ENCODE results near the gene AHRR. TPM values are rescaled to one million over a fixed set of nuclear protein-coding genes. Genes with fewer than 3 reads are reported as not detected.
A peak's percentile ranks its signal among the peaks of the same experiment; 100 is the strongest.

Gene AHRR
- total RNA-seq, 1 experiment from 2014 or later: 2.2 TPM

GRCh38 chr5:377326-377981 lies 55.9 kb downstream of the AHRR start:
- no peak overlapping the region for H2BK20ac ChIP-seq (ENCODE audit: low read depth, low read length, poor library complexity, severe bottlenecking)
- H2BK12ac ChIP-seq (ENCODE audit: insufficient read length, low read depth, low read length): no peak overlapping the region
- no peak overlapping the region for H4K91ac ChIP-seq (ENCODE audit: insufficient read length, low read depth, low read length)
- H3K79me2 ChIP-seq (ENCODE audit: insufficient read depth, low read length): no peaks in the 10 kb centered on the region
- H2AFZ ChIP-seq (ENCODE audit: low read length): no peak overlapping the region
- H3K4me1 ChIP-seq (ENCODE audit: insufficient read depth, low read length): no peaks in the 10 kb centered on the region
- H3K4me1 Mint-ChIP-seq: peaks cover 5 to 8% of the 10 kb centered on the region in 2 experiments
- no peak overlapping the region for H3K9ac ChIP-seq (ENCODE audit: extremely low read depth, insufficient read length, low read length)
- no peak overlapping the region for H3K27ac ChIP-seq (ENCODE audit: insufficient read length, low read depth, low read length)
- H3K27ac Mint-ChIP-seq: peak overlapping the region in 1 of 3 experiments; percentile 86; a peak in 2 of 7 replicates
- no peak overlapping the region for H3K56ac ChIP-seq (ENCODE audit: insufficient read length, low read depth, low read length)
- H3K4me2 ChIP-seq (ENCODE audit: insufficient read depth, insufficient read length, low read length): no peak overlapping the region
- WGBS (ENCODE audit: extremely low coverage, insufficient read length, low lambda C conversion rate): no CpG with 5 or more reads among the region's 10 CpGs
- peaks cover 37% of the 10 kb centered on the region for H3K27me3 Mint-ChIP-seq (ENCODE audit: low read depth)
- no peak overlapping the region for H2BK5ac ChIP-seq (ENCODE audit: insufficient read length, low read length)
- DNase-seq: peak; percentile 14
- H4K5ac ChIP-seq (ENCODE audit: insufficient read length, low read depth, low read length): no peak overlapping the region
- H3K9me3 ChIP-seq (ENCODE audit: control insufficient read depth, low read depth, low read length): no peaks in the 10 kb centered on the region
- H3K23me2 ChIP-seq (ENCODE audit: insufficient read length, low read depth, low read length, poor library complexity, severe bottlenecking): peaks cover 5% of the 10 kb centered on the region
- peaks cover 2% of the 10 kb centered on the region; the same call in 1 of the 2 replicates for H3K27me3 ChIP-seq (ENCODE audit: insufficient read depth, low read length)
- no peaks in the 10 kb centered on the region; a peak in 1 of 7 replicates for H3K36me3 Mint-ChIP-seq (ENCODE audit: insufficient read depth in 1 of 3, low read depth in 3 of 3)
- H3K9me3 Mint-ChIP-seq: peaks cover 0 to 5% of the 10 kb centered on the region in 2 experiments; a peak in 2 of 5 replicates
- H2BK120ac ChIP-seq (ENCODE audit: low read depth, low read length, poor library complexity, severe bottlenecking): no peak overlapping the region
- H3K4ac ChIP-seq (ENCODE audit: low read depth, low read length): no peak overlapping the region
- no peak overlapping the region for H2AK5ac ChIP-seq (ENCODE audit: insufficient read length, low read length)
- H3K4me3 Mint-ChIP-seq: no peak overlapping the region; a peak in 1 of 5 replicates
- H3K18ac ChIP-seq (ENCODE audit: insufficient read length, low read depth, low read length): no peak overlapping the region
- H3K14ac ChIP-seq (ENCODE audit: insufficient read depth, low read length): no peak overlapping the region
- no peaks in the 10 kb centered on the region for H4K20me1 ChIP-seq (ENCODE audit: control insufficient read depth, insufficient read depth, insufficient read length)
- H3K23ac ChIP-seq (ENCODE audit: insufficient read length, low read depth, low read length): no peak overlapping the region
- no peak overlapping the region for H4K8ac ChIP-seq (replicated peaks; ENCODE audit: insufficient read length, low read depth, low read length)
- no peak overlapping the region for H3T11ph ChIP-seq (ENCODE audit: low read length)
- H2BK15ac ChIP-seq (ENCODE audit: low read depth, low read length): no peak overlapping the region
- H3K79me1 ChIP-seq (ENCODE audit: insufficient read depth, low read depth, low read length, poor library complexity, severe bottlenecking): no peaks in the 10 kb centered on the region
- TF ChIP-seq CTCF (conservative IDR thresholded peaks at IDR 0.05): no peak
